Body of pancreas (tissue), 4 donors: ENCODE measurements around the gene TTC28. TPM values are rescaled to one million over a fixed set of nuclear protein-coding genes. Genes with fewer than 3 reads are reported as not detected.

ENCODE experiments used
- ATAC-seq: fragments of 150-250 bp; one replicate; pipeline ENCODE4 v1.9.1; 2016
- DNase-seq, 4 donors: peaks; one replicate each; pipeline ENCODE4 v3.0.0-alpha.2; 2019
- H3K27ac ChIP-seq, 4 donors: fragments of 200-600 bp; sonication (generic); 1 replicate in 3 of 4; 2 replicates in 1 of 4; pipeline versions ENCODE4 v1.5.1 to v1.6.1; 2016 to 2019; ENCODE audit warnings: mild to moderate bottlenecking in 1 of 4, mixed read lengths in 1 of 4, moderate library complexity in 1 of 4
- H3K27me3 ChIP-seq, 2 donors: fragments of 200-600 bp; sonication (generic); one replicate each; pipeline ENCODE4 v1.6.0; 2016; ENCODE audit warnings: mild to moderate bottlenecking in 1 of 2
- H3K36me3 ChIP-seq, 2 donors: fragments of 200-600 bp; sonication (generic); replicated peaks in 1 of 2; 2 replicates each; pipeline ENCODE4 v1.5.1; 2016; ENCODE audit warnings: low read depth in 2 of 2; ENCODE audit not compliant: insufficient read depth in 1 of 2
- H3K4me1 ChIP-seq: fragments of 200-600 bp; sonication (generic); one replicate; pipeline ENCODE4 v1.6.0; 2016
- H3K4me3 ChIP-seq, 2 donors: fragments of 200-600 bp; sonication (generic); 1 replicate in 1 of 2; 2 replicates in 1 of 2; pipeline ENCODE4 v1.5.1; 2016 to 2019
- H3K9me3 ChIP-seq, 3 donors: fragments of 200-600 bp; sonication (generic); 1 replicate in 2 of 3; 2 replicates in 1 of 3; pipeline ENCODE4 v1.5.1; 2016
- CTCF ChIP-seq, 7 experiments: fragments of 450-650 bp in 4 of 7; fragments of 200-600 bp in 3 of 7; sonication (generic) in 3 of 7; IDR thresholded peaks; one replicate each; pipeline ENCODE4 v1.5.1; 2016 to 2019; ENCODE audit warnings: antibody characterized with exemption in 7 of 7
- POLR2A ChIP-seq, 3 donors: fragments of 450-650 bp; IDR thresholded peaks; one replicate each; pipeline ENCODE4 v1.6.1; 2016; ENCODE audit warnings: antibody characterized with exemption in 3 of 3, mild to moderate bottlenecking in 2 of 3
- WGBS, 2 donors: methylation state at CpG; one replicate each; pipeline ENCODE4 v1.1.5; 2017; 5-methylcytosine and 5-hydroxymethylcytosine counted together
- intact Hi-C: fragments of 100-400 bp; cut with DNase I; formaldehyde crosslinking; loops from one replicate; pipeline ENCODE4 v1.15.1; 2023
- total RNA-seq, 2 donors: library from RNA; depleted of rRNA; stranded (reverse); fragments of >200 nt; gene quantifications; one replicate each; pipeline ENCODE4 v1.1.0, GENCODE V29; 2016

Gene TTC28
- total RNA-seq, 2 donors from 2014 or later = 21.0 to 87.3 TPM

- DNase-seq = no peak
- no peak overlapping the region for H3K4me3 ChIP-seq
- 92 to 95% methylated on average over 18 to 20 of the region's 20 CpGs for WGBS, 2 donors
- no peak overlapping the region for H3K27ac ChIP-seq
- peaks cover 0 to 6% of the 10 kb centered on the region in 2 donors for H3K36me3 ChIP-seq
- ATAC-seq = no peak
- no peaks in the 10 kb centered on the region for H3K9me3 ChIP-seq
- H3K27me3 ChIP-seq = no peaks in the 10 kb centered on the region
- intact Hi-C loops = no loop called here
- TF ChIP-seq CTCF (IDR thresholded peaks at IDR 0.05) = no peak
- TF ChIP-seq POLR2A (IDR thresholded peaks at IDR 0.05) = no peak
- no peaks in the 10 kb centered on the region for H3K4me1 ChIP-seq
Measured at GRCh38 chr22:27982630-27983180, 696.9 kb downstream of the TTC28 start.

- intact Hi-C loops = no loop called here
- WGBS, 2 donors = 90 to 96% methylated on average over 14 to 15 of the region's 15 CpGs
- Histone ChIP-seq H3K36me3 (peaks cover 0 to 6% of the 10 kb centered on the region in 2 donors), H3K27ac (no peak overlapping the region), H3K27me3 (no peaks in the 10 kb centered on the region), H3K4me3 (no peak overlapping the region), H3K4me1 (no peaks in the 10 kb centered on the region), H3K9me3 (no peaks in the 10 kb centered on the region)
- ATAC-seq (no peak), DNase-seq (no peak)
- TF ChIP-seq CTCF (IDR thresholded peaks at IDR 0.05) = no peak
- TF ChIP-seq POLR2A (IDR thresholded peaks at IDR 0.05) = no peak
Measured at GRCh38 chr22:27982106-27982505, 697.5 kb downstream of the TTC28 start.

GRCh38 chr22:27980424-27981148 is 699.1 kb downstream of the TTC28 start:
- ATAC-seq (no peak), DNase-seq (peak in 1 of 4 donors; percentile 5)
- intact Hi-C loops = no loop called here

GRCh38 chr22:27978802-27979201 is 700.8 kb downstream of the TTC28 start:
- intact Hi-C loops = no loop called here
- 76 to 89% methylated on average over 5 of the region's 5 CpGs for WGBS, 2 donors
- no peak for DNase-seq
- Histone ChIP-seq H3K27me3 (no peaks in the 10 kb centered on the region), H3K27ac (no peak overlapping the region), H3K4me1 (peaks cover 4% of the 10 kb centered on the region), H3K4me3 (no peak overlapping the region), H3K9me3 (no peaks in the 10 kb centered on the region), H3K36me3 (peaks cover 0 to 1% of the 10 kb centered on the region in 2 donors)
- ATAC-seq = no peak
- TF ChIP-seq CTCF (IDR thresholded peaks at IDR 0.05) (no peak), POLR2A (IDR thresholded peaks at IDR 0.05) (no peak)

More at GRCh38 chr22:27980424-27981148, 699.1 kb downstream of the TTC28 start:
- Histone ChIP-seq H3K36me3 (peaks cover 0 to 6% of the 10 kb centered on the region in 2 donors), H3K4me1 (no peaks in the 10 kb centered on the region), H3K27ac (no peak overlapping the region), H3K9me3 (no peaks in the 10 kb centered on the region), H3K27me3 (no peaks in the 10 kb centered on the region), H3K4me3 (no peak overlapping the region)
- TF ChIP-seq POLR2A (IDR thresholded peaks at IDR 0.05) (no peak), CTCF (IDR thresholded peaks at IDR 0.05) (no peak)
- WGBS, 2 donors = 86 to 88% methylated on average over 7 of the region's 7 CpGs
